Measurements from ENCODE around the gene AKR1C2. TPM values are rescaled to one million over a fixed set of nuclear protein-coding genes. Genes with fewer than 3 reads are reported as not detected.
A peak's percentile ranks its signal among the peaks of the same experiment; 100 is the strongest.

Gene AKR1C2
- total and polyA plus RNA-seq, 2 experiments from 2014 or later = 13.7 to 20.9 TPM

DNA sequence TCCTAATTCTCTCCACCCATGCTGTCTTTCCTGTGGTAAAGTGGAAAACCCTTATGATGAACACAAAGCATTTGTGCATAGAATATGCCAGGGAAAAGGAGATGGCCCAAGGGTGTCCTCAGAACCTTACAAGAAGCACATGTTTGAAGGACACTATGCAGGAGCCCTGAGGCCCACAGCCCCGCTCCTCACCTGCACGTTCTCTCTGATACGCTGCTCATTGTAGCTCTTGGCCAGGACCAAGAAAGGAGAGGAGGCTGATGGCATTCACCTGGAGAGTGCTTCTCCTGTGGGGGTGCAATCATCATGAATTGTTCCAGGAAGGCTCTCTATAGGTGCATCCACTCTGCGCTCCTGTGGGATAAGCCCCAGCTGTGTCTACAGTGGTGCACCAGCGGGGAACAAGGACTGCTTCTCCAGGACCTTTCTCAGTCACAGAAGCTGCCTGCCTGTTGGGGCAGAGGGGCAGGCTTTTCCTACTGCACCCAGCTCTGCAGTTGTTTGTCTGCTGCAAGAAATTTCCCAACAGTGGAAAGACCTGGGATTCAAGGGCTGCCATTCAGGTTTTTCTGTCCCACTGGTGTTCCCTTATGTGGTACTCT, 19.9 kb downstream of the AKR1C2 start:
- 97 to 98% methylated on average over 5 of the region's 5 CpGs for WGBS, 2 experiments (ENCODE audit: low coverage in 1 of 2, low lambda C conversion rate in 2 of 2, missing lambda C conversion rate in 2 of 2)

GRCh38 chr10:4982764-4983226, 20.9 kb downstream of the AKR1C2 start:
- TF ChIP-seq EZH2 (IDR thresholded peaks at IDR 0.05; ENCODE audit: insufficient read depth, poor library complexity, severe bottlenecking) = no peak
- TF ChIP-seq EZH2phosphoT487 (IDR thresholded peaks at IDR 0.05; ENCODE audit: insufficient read depth, low read depth) = no peak
- in situ Hi-C loops (cut with MboI) = no loop called here
- no peak overlapping the region for H3K9ac ChIP-seq
- H3K36me3 ChIP-seq (ENCODE audit: low read depth) = no peaks in the 10 kb centered on the region
- no peaks in the 10 kb centered on the region for H3K9me3 ChIP-seq (ENCODE audit: low read depth)
- H3K4me3 ChIP-seq = no peak overlapping the region
- no peaks in the 10 kb centered on the region for H3K79me2 ChIP-seq (ENCODE audit: insufficient read depth)
- H3K4me2 ChIP-seq (ENCODE audit: unreplicated experiment) = no peak overlapping the region
- no peaks in the 10 kb centered on the region for H3K9me2 ChIP-seq (ENCODE audit: insufficient read depth)
- no peak overlapping the region for H3K27ac ChIP-seq
- peak; percentile 46 for DNase-seq
- peaks cover 4% of the 10 kb centered on the region; the same call in 1 of the 2 replicates for H3K4me1 ChIP-seq (ENCODE audit: insufficient read depth)
- H4K20me1 ChIP-seq (ENCODE audit: insufficient read depth) = no peaks in the 10 kb centered on the region
- no peaks in the 10 kb centered on the region for H3F3A ChIP-seq (ENCODE audit: insufficient read depth)
- WGBS, 2 experiments (ENCODE audit: low coverage in 1 of 2, low lambda C conversion rate in 2 of 2, missing lambda C conversion rate in 2 of 2) = 95% methylated on average over 9 of the region's 9 CpGs
- H3K27me3 ChIP-seq (replicated peaks; ENCODE audit: insufficient read depth) = no peaks in the 10 kb centered on the region
- H2AFZ ChIP-seq = no peak overlapping the region

More for the DNA sequence above, 19.9 kb downstream of the AKR1C2 start:
- Histone ChIP-seq H3K4me1 (ENCODE audit: insufficient read depth) (peaks cover 4% of the 10 kb centered on the region; the same call in 1 of the 2 replicates), H3K4me2 (ENCODE audit: unreplicated experiment) (no peak overlapping the region), H3K36me3 (ENCODE audit: low read depth) (no peaks in the 10 kb centered on the region), H3K9me3 (ENCODE audit: low read depth) (no peaks in the 10 kb centered on the region), H4K20me1 (ENCODE audit: insufficient read depth) (no peaks in the 10 kb centered on the region), H3F3A (ENCODE audit: insufficient read depth) (no peaks in the 10 kb centered on the region), H3K79me2 (ENCODE audit: insufficient read depth) (no peaks in the 10 kb centered on the region), H2AFZ (no peak overlapping the region), H3K27ac (no peak overlapping the region), H3K9ac (no peak overlapping the region), H3K9me2 (ENCODE audit: insufficient read depth) (no peaks in the 10 kb centered on the region), H3K27me3 (replicated peaks; ENCODE audit: insufficient read depth) (no peaks in the 10 kb centered on the region), H3K4me3 (no peak overlapping the region)
- no peak for TF ChIP-seq EZH2 (IDR thresholded peaks at IDR 0.05; ENCODE audit: insufficient read depth, poor library complexity, severe bottlenecking)
- TF ChIP-seq EZH2phosphoT487 (IDR thresholded peaks at IDR 0.05; ENCODE audit: insufficient read depth, low read depth) = no peak
- in situ Hi-C loops (cut with MboI) = no loop called here
- no peak for DNase-seq

GRCh38 chr10:4981722-4982471, 21.8 kb downstream of the AKR1C2 start:
- no peak overlapping the region for H3K4me2 ChIP-seq (ENCODE audit: unreplicated experiment)
- H3K79me2 ChIP-seq (ENCODE audit: insufficient read depth) = no peaks in the 10 kb centered on the region
- H2AFZ ChIP-seq = no peak overlapping the region
- no peaks in the 10 kb centered on the region for H3K9me2 ChIP-seq (ENCODE audit: insufficient read depth)
- no peaks in the 10 kb centered on the region for H3K9me3 ChIP-seq (ENCODE audit: low read depth)
- H4K20me1 ChIP-seq (ENCODE audit: insufficient read depth) = no peaks in the 10 kb centered on the region
- no peaks in the 10 kb centered on the region for H3K27me3 ChIP-seq (replicated peaks; ENCODE audit: insufficient read depth)
- H3K27ac ChIP-seq = no peak overlapping the region
- H3K9ac ChIP-seq = no peak overlapping the region
- H3K4me3 ChIP-seq = no peak overlapping the region
- H3K4me1 ChIP-seq (ENCODE audit: insufficient read depth) = peaks cover 4% of the 10 kb centered on the region; the same call in 1 of the 2 replicates
- H3F3A ChIP-seq (ENCODE audit: insufficient read depth) = no peaks in the 10 kb centered on the region
- H3K36me3 ChIP-seq (ENCODE audit: low read depth) = no peaks in the 10 kb centered on the region
- in situ Hi-C loops (cut with MboI) = no loop called here
- TF ChIP-seq EZH2phosphoT487 (IDR thresholded peaks at IDR 0.05; ENCODE audit: insufficient read depth, low read depth) (no peak), EZH2 (IDR thresholded peaks at IDR 0.05; ENCODE audit: insufficient read depth, poor library complexity, severe bottlenecking) (no peak)
- 83 to 86% methylated on average over 14 of the region's 14 CpGs for WGBS, 2 experiments (ENCODE audit: low coverage in 1 of 2, low lambda C conversion rate in 2 of 2, missing lambda C conversion rate in 2 of 2)
- peak; percentile 12 for DNase-seq

- in situ Hi-C loops (cut with MboI) = no loop called here
These were observed 22.9 kb downstream of the AKR1C2 start for GRCh38 chr10:4980793-4981192.

More at GRCh38 chr10:4980793-4981192, 22.9 kb downstream of the AKR1C2 start:
- Histone ChIP-seq H4K20me1 (ENCODE audit: insufficient read depth) (no peaks in the 10 kb centered on the region), H3K4me2 (ENCODE audit: unreplicated experiment) (no peak overlapping the region), H3F3A (ENCODE audit: insufficient read depth) (no peaks in the 10 kb centered on the region), H2AFZ (no peak overlapping the region), H3K4me3 (no peak overlapping the region), H3K27ac (no peak overlapping the region), H3K9me2 (ENCODE audit: insufficient read depth) (no peaks in the 10 kb centered on the region), H3K4me1 (ENCODE audit: insufficient read depth) (peaks cover 4% of the 10 kb centered on the region; the same call in 1 of the 2 replicates), H3K9me3 (ENCODE audit: low read depth) (no peaks in the 10 kb centered on the region), H3K36me3 (ENCODE audit: low read depth) (0 out of 2 replicates have a peak, but pooled peaks cover 4% of the 10 kb centered on the region), H3K9ac (no peak overlapping the region), H3K27me3 (replicated peaks; ENCODE audit: insufficient read depth) (no peaks in the 10 kb centered on the region), H3K79me2 (ENCODE audit: insufficient read depth) (no peaks in the 10 kb centered on the region)
- DNase-seq = no peak
- 88 to 93% methylated on average over 2 of the region's 2 CpGs for WGBS, 2 experiments (ENCODE audit: low coverage in 1 of 2, low lambda C conversion rate in 2 of 2, missing lambda C conversion rate in 2 of 2)
- no peak for TF ChIP-seq EZH2 (IDR thresholded peaks at IDR 0.05; ENCODE audit: insufficient read depth, poor library complexity, severe bottlenecking)
- no peak for TF ChIP-seq EZH2phosphoT487 (IDR thresholded peaks at IDR 0.05; ENCODE audit: insufficient read depth, low read depth)
